Measurements from ENCODE around the gene GOLGA6L7.
"Not testable (repeated sequence)": the region's sequence is repeated elsewhere in the genome, so short reads cannot be mapped to it uniquely, and the experiment has no call there.

DNA sequence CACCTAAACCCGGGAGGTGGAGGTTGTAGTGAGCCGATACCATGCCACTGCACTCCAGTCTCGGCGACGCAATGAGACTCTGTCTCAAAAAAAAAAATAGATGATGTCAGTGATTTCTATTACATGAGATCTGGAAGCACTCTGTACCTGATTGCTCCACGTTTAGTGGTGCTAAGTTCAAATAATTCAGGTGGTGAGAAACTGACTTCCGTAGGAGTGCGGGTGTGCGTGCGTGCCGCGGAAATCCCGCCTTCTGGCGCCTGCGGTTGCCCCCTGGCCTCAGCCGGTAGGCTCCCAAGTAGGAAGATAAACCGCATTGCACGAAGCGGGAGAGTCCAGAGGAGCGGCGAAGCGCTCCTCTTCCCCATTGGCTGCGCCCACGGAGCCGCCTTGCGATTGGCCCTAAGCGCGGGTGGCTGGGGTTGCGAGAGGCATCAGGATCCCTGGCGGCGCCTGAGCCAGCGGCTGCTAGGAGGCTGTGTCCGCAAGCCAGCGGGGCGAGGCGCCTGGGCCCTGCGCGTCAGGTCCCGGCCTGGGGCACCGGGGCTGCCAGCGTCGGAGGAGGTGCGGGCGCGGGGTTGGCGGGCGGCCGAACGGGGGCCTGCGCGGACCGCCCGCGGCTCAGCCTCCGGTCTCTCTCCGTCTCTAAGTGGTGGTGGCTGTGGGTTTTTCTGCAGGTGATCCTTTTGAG, 16.4 kb downstream of the GOLGA6L7 start:
- not testable (repeated sequence) for TF ChIP-seq EZH2phosphoT487 (IDR thresholded peaks at IDR 0.05; ENCODE audit: low read length); EZH2 (optimal IDR thresholded peaks at IDR 0.05; ENCODE audit: low read depth, low read length)
- TF ChIP-seq, protein P1, sequence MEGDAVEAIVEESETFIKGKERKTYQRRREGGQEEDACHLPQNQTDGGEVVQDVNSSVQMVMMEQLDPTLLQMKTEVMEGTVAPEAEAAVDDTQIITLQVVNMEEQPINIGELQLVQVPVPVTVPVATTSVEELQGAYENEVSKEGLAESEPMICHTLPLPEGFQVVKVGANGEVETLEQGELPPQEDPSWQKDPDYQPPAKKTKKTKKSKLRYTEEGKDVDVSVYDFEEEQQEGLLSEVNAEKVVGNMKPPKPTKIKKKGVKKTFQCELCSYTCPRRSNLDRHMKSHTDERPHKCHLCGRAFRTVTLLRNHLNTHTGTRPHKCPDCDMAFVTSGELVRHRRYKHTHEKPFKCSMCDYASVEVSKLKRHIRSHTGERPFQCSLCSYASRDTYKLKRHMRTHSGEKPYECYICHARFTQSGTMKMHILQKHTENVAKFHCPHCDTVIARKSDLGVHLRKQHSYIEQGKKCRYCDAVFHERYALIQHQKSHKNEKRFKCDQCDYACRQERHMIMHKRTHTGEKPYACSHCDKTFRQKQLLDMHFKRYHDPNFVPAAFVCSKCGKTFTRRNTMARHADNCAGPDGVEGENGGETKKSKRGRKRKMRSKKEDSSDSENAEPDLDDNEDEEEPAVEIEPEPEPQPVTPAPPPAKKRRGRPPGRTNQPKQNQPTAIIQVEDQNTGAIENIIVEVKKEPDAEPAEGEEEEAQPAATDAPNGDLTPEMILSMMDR (IDR thresholded peaks at IDR 0.05; ENCODE audit: low read length), result not testable (repeated sequence)

Data from MM.1S (cell line).